ENCODE measurements around the gene PDE4D.

DNA sequence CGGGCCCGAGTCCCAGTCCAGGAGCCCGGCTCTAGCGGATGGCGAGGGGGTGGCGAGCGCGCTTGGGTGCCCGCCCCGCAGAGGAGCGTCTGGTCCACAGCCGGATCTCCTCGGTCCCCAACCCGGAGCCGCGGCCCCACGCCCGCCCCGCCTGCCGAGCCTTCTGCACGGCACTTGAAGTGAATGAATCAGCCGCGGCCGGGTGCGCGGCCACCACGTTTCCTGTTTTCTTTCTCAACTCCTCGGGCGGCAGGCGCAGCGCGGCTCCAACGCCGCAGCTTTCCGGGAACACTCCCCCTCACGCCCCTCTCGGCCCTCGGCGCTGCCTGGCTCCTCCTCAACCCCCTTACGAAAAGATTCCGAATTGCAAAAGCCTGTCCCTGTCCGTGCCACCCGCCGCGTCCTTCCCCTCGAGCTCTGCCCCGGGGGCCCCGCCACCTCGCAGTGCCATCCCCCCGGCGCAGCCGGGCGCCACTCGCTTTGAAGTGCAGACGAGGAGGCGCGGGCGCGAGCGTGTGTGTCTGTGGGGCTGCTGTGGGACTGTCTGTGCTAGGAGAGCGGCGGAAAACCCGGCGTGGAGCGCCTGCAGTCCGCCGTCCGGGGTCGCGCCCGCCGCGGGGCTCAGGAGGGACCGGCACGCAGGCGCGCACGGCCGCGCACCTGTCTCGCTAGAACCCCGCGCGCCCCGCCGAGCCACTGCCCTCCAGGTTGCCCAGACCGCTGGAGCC lies 854.1 kb downstream of the PDE4D start:
- TF ChIP-seq POLR2AphosphoS5 (IDR thresholded peaks at IDR 0.05) (peak; percentile 62), EP300 (IDR thresholded peaks at IDR 0.05) (no peak), CTCF (IDR thresholded peaks at IDR 0.05) (peak in 1 of 4 experiments; percentile 2)
